Limb (tissue), 2 donors: ENCODE results near the gene RNF145.
"Not testable (repeated sequence)": the region's sequence is repeated elsewhere in the genome, so short reads cannot be mapped to it uniquely, and the experiment has no call there.

Experiments used
- DNase-seq, 2 donors: peaks; one replicate each; pipeline ENCODE4 v3.0.0-alpha.2; 2016; ENCODE audit errors: extremely low spot score in 2 of 2

RNF145 gene

GRCh38 chr5:159189310-159189709 is 20.0 kb downstream of the RNF145 start:
- no peak for DNase-seq

DNA sequence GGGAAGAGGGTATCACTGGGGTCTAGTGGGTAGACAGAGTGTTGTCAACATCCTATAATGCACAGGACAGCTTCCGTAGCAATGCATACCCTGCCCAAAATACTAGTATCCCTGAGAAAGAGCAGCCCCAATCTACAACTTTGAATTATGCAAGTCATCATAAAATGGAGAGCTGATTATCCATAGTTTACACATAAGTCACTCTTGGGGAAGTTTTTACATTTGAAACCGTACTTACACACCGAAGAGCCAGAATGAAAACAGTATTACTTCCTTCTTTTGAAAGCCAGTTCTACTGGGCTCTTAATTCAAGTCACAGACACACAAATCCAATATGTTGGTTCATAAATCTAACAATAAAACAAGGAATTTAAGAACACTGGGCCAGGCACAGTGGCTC is 21.6 kb downstream of the RNF145 start:
- DNase-seq, result no peak

- DNase-seq, result no peak
These were observed 23.0 kb downstream of the RNF145 start for GRCh38 chr5:159186319-159186718.

DNA sequence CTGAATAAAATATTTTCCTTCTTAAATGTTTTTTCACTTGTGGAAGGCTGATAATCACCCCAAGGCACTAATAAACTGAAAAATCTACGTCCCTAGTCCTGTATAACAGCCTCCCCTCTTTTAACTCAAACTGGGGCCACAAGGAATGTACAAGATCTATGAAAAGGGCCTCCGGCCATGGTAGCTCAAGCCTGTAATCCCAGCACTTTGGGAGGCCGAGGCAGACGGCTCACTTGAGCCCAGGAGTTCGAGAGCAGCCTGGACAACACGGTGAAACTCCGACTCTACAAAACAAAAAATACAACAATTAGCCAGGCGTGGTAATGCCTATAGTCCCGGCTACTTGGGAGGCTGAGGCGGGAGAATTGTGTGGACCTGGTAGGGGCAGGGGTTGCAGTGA is 23.6 kb downstream of the RNF145 start:
- no peak for DNase-seq

GRCh38 chr5:159184858-159185381 is 24.4 kb downstream of the RNF145 start:
- no peak for DNase-seq

GRCh38 chr5:159184236-159184635 is 25.1 kb downstream of the RNF145 start:
- DNase-seq, result no peak

DNA sequence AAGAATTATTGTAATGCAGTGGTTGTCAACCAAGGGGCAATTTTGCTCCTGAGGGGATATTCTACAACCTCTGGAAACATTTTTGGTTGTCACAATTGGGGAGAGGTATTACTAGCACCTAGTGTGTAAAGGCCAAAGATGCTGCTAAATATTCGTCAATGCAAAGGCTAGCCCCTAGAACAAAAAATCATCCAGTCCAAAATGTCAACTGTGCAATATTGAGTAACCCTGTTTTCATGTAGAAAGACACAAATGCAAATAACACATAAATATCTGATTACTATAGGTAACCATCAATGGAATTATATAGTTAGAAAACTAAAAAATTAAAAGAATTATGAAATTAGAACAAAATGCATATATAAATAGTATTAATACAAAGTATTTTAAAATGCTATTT is 26.1 kb downstream of the RNF145 start:
- no peak for DNase-seq

DNA sequence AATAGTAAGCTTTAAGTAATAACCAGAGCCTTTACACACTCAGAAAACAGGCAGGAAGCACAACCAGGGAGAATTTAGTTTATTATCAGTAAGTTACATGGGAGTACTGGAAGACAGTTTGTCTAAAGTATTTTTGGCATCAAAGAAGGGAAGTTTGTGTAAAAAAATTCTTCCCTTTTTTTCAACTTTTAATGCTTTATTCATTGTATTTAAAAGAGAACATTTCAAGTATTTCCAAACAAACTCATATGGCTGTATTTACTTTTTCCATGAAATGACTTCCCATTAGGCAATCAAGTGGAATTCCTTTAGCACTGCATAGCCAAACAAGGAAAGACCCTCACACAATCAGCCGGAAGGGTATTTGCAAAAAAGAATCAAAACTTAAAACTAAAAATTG is 26.7 kb downstream of the RNF145 start:
- peak in 1 of 2 donors; percentile 27 for DNase-seq

DNA sequence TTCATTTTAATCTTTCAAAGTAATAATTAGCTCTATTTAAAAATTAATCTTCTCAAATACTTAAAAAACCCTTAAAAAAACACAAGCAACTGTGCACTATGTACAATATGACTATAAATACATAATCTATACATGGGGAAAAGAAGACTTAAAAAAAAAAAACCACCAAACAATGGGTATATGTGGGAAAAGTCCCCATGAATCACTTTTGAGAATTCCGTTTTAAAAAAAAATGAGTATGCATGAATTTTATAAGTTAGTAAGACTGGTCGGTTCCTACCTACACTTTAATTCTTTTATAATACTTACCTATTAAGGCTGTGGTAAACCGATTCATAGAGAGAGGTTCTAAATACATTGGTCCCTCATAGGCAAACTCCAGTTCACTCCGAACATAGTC is 27.7 kb downstream of the RNF145 start:
- no peak for DNase-seq

GRCh38 chr5:159181152-159181551 is 28.2 kb downstream of the RNF145 start:
- DNase-seq, result no peak

DNA sequence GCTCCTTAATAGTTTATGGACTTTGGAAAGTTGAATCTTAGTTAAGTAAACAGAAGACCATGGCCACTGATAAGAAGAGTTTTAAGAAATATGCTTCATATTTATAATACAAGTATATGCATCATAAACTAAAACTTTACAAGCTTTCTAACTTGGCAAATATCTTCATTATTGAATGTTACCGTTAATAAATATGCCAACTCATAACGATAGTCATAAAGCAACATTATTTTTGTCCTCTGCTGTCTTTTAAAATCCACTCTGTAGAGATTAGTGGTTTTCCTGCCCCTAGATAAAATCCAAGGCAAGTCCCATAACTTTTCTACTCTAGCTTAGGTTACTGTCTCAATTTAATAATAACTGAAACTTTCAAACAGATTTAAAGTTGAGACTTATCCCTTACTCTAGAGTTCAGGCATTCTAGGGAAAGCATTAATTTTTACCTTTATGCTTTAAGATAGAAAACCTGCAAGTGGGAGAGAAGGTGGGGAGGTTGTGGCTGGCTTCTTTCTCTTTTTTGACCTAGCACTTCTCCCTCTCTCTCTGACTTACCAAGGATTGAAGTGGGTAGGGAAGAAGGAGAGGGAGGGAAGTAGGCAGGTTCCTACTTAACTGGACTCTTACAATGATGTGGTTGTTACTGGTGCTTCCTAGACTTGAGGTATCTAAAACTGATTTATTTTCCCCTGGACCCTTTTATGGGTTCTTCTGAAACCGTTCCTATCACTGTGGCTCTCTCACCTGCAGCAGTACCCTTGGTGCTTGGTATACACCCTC is 29.6 kb downstream of the RNF145 start:
- no peak for DNase-seq

GRCh38 chr5:159178978-159179377 is 30.4 kb downstream of the RNF145 start:
- no peak for DNase-seq

GRCh38 chr5:159175547-159175946 is 33.8 kb downstream of the RNF145 start:
- no peak for DNase-seq

- no peak for DNase-seq
These were observed 34.7 kb downstream of the RNF145 start for GRCh38 chr5:159174511-159175168.

- DNase-seq, result no peak
These were observed 38.1 kb downstream of the RNF145 start for GRCh38 chr5:159171274-159171673.

DNA sequence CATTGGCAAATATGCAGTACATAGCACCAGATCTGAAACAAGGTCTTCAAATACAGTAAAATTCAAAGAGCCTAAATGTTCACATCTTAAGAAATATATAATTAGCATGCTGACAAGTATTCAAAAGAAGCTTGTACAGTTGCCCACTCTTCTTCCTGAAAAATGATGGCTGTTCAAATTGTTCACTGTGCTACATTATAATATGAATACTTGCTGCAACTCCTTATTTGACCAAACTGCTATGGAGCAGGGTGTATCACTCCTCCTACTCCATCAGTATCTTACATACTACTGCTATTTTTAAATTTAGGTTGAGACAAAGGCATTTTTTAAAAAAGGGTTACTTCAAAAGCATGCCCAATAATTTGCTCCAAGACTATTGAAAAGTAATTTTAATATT is 39.3 kb downstream of the RNF145 start:
- no peak for DNase-seq

GRCh38 chr5:159166416-159166815 is 42.9 kb downstream of the RNF145 start:
- DNase-seq, result no peak

DNA sequence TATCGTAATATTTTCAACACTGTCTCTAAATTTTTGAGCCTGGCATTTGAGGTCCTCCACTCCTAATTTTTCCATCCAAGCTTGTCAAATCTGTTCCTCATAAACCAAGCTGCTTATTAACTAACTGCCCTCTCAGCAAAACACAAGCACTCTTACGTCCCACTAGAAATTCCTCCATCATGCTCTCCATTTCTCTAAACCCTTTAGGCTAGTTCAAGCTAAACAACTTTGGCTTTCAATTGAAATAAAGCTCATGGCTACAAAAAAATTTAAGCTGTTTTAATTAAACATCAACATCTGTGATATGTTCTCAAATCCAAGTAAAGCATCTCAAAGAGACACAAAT is 45.7 kb downstream of the RNF145 start:
- no peak for DNase-seq

GRCh38 chr5:159163027-159163700 is 46.2 kb downstream of the RNF145 start:
- no peak for DNase-seq

- no peak for DNase-seq
These were observed 47.8 kb downstream of the RNF145 start for GRCh38 chr5:159161361-159162214.

DNA sequence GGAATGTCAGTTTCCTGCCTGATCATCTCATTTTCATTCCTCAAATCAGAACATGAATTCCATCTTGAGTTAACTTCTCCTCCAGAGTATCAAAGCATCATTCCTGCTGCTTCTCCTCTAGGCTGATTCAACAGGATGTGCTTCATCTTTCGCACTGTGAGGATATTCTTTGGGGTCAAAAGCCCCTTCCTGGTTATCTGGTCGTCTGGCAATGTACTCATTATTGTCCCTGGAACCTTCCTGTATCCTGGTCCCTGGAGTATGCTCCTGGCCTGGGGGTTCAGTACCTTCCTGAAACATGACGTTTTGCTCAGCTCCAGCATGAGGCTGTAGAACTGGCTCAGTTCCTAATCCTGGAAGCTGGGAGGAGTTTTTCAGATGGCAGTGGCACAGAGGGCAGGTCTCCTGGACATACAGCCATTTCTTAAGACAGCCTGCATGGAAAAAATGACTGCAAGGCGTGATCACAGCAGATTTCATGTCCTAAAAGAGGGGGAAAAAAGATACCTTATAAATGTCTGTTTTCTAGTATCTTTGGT is 50.7 kb downstream of the RNF145 start:
- not testable (repeated sequence) for DNase-seq
